NB4 (cell line): ENCODE results near the gene SSTR4.

Source experiments
- POLR2A ChIP-seq: IDR thresholded peaks from 2 replicates; pipeline ENCODE4 v1.6.1; 2011; ENCODE audit warnings: mild to moderate bottlenecking; ENCODE audit not compliant: insufficient read length; ENCODE audit errors: extremely low read depth
- TF ChIP-seq, protein P1 (sequence below): IDR thresholded peaks from one replicate; pipeline ENCODE4 v1.5.1; 2012; ENCODE audit warnings: low read depth, low read length

GRCh38 chr20:23050847-23051627, 15.9 kb downstream of the SSTR4 start:
- peak; percentile 44 for TF ChIP-seq POLR2A
- TF ChIP-seq, protein P1, sequence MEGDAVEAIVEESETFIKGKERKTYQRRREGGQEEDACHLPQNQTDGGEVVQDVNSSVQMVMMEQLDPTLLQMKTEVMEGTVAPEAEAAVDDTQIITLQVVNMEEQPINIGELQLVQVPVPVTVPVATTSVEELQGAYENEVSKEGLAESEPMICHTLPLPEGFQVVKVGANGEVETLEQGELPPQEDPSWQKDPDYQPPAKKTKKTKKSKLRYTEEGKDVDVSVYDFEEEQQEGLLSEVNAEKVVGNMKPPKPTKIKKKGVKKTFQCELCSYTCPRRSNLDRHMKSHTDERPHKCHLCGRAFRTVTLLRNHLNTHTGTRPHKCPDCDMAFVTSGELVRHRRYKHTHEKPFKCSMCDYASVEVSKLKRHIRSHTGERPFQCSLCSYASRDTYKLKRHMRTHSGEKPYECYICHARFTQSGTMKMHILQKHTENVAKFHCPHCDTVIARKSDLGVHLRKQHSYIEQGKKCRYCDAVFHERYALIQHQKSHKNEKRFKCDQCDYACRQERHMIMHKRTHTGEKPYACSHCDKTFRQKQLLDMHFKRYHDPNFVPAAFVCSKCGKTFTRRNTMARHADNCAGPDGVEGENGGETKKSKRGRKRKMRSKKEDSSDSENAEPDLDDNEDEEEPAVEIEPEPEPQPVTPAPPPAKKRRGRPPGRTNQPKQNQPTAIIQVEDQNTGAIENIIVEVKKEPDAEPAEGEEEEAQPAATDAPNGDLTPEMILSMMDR: peak; percentile 91
